ENCODE measurements around the gene DSG3. TPM values are rescaled to one million over a fixed set of nuclear protein-coding genes. Genes with fewer than 3 reads are reported as not detected.

DSG3 gene
- total RNA-seq, 1 experiment from 2014 or later = 0.04 TPM

DNA sequence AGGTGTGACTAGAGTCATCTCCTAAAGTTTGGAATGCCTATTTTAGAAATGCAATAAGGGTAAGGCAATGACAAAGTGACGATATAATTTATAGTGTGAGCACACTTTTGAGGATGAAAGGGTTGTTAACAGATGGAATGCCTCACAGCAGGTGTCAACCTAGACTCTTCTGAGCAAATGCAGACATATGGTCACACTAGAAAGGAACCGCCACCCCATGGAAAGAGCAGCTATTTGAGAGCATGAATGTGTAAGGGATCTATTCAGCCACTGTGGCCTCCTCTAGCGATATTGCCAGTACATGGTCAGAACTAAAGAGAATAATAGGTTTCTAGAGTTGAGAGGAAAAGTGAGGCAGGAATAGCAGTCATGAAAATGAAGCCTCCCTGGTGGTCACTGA, 68.9 kb downstream of the DSG3 start:
- Histone ChIP-seq H2BK12ac (ENCODE audit: insufficient read length, low read depth, low read length) (no peak overlapping the region), H3K23me2 (ENCODE audit: insufficient read length, low read depth, low read length, poor library complexity, severe bottlenecking) (no peaks in the 10 kb centered on the region), H4K20me1 (ENCODE audit: control insufficient read depth, insufficient read depth, insufficient read length) (no peaks in the 10 kb centered on the region), H2AFZ (ENCODE audit: low read length) (no peak overlapping the region), H3K18ac (ENCODE audit: insufficient read length, low read depth, low read length) (no peak overlapping the region), H2AK5ac (ENCODE audit: insufficient read length, low read length) (no peak overlapping the region), H2BK120ac (ENCODE audit: low read depth, low read length, poor library complexity, severe bottlenecking) (no peak overlapping the region), H3K9me3 (ENCODE audit: control insufficient read depth, low read depth, low read length) (no peaks in the 10 kb centered on the region), H4K8ac (replicated peaks; ENCODE audit: insufficient read length, low read depth, low read length) (no peak overlapping the region), H3K27ac (ENCODE audit: insufficient read length, low read depth, low read length) (no peak overlapping the region), H3T11ph (ENCODE audit: low read length) (no peak overlapping the region), H3K56ac (ENCODE audit: insufficient read length, low read depth, low read length) (no peak overlapping the region), H3K4me2 (ENCODE audit: insufficient read depth, insufficient read length, low read length) (no peak overlapping the region), H3K23ac (ENCODE audit: insufficient read length, low read depth, low read length) (no peak overlapping the region), H4K91ac (ENCODE audit: insufficient read length, low read depth, low read length) (no peak overlapping the region), H3K9ac (ENCODE audit: extremely low read depth, insufficient read length, low read length) (no peak overlapping the region), H2BK15ac (ENCODE audit: low read depth, low read length) (no peak overlapping the region), H2BK20ac (ENCODE audit: low read depth, low read length, poor library complexity, severe bottlenecking) (no peak overlapping the region), H3K27me3 (ENCODE audit: insufficient read depth, low read length) (no peaks in the 10 kb centered on the region), H2BK5ac (ENCODE audit: insufficient read length, low read length) (no peak overlapping the region), H4K5ac (ENCODE audit: insufficient read length, low read depth, low read length) (no peak overlapping the region), H3K4me1 (ENCODE audit: insufficient read depth, low read length) (peaks cover 6% of the 10 kb centered on the region; the same call in 1 of the 2 replicates), H3K79me1 (ENCODE audit: insufficient read depth, low read depth, low read length, poor library complexity, severe bottlenecking) (no peaks in the 10 kb centered on the region), H3K4ac (ENCODE audit: low read depth, low read length) (no peak overlapping the region), H3K79me2 (ENCODE audit: insufficient read depth, low read length) (peaks cover 9% of the 10 kb centered on the region; the same call in 1 of the 2 replicates), H3K14ac (ENCODE audit: insufficient read depth, low read length) (no peak overlapping the region)
- no peak overlapping the region for H3K4me3 Mint-ChIP-seq
- TF ChIP-seq CTCF (conservative IDR thresholded peaks at IDR 0.05) = no peak
- no peaks in the 10 kb centered on the region for H3K9me3 Mint-ChIP-seq
- H3K27ac Mint-ChIP-seq = no peak overlapping the region
- H3K4me1 Mint-ChIP-seq = peaks cover 24 to 25% of the 10 kb centered on the region in 2 experiments
- H3K27me3 Mint-ChIP-seq (ENCODE audit: low read depth) = no peaks in the 10 kb centered on the region
- WGBS (ENCODE audit: extremely low coverage, insufficient read length, low lambda C conversion rate) = no CpG with 5 or more reads among the region's 3 CpGs
- peaks cover under 1 to 23% (median 19%) of the 10 kb centered on the region in 3 experiments for H3K36me3 Mint-ChIP-seq (ENCODE audit: insufficient read depth in 1 of 3, low read depth in 3 of 3)
- DNase-seq = no peak
